ENCODE data around the gene ISLR2.

ISLR2 gene

DNA sequence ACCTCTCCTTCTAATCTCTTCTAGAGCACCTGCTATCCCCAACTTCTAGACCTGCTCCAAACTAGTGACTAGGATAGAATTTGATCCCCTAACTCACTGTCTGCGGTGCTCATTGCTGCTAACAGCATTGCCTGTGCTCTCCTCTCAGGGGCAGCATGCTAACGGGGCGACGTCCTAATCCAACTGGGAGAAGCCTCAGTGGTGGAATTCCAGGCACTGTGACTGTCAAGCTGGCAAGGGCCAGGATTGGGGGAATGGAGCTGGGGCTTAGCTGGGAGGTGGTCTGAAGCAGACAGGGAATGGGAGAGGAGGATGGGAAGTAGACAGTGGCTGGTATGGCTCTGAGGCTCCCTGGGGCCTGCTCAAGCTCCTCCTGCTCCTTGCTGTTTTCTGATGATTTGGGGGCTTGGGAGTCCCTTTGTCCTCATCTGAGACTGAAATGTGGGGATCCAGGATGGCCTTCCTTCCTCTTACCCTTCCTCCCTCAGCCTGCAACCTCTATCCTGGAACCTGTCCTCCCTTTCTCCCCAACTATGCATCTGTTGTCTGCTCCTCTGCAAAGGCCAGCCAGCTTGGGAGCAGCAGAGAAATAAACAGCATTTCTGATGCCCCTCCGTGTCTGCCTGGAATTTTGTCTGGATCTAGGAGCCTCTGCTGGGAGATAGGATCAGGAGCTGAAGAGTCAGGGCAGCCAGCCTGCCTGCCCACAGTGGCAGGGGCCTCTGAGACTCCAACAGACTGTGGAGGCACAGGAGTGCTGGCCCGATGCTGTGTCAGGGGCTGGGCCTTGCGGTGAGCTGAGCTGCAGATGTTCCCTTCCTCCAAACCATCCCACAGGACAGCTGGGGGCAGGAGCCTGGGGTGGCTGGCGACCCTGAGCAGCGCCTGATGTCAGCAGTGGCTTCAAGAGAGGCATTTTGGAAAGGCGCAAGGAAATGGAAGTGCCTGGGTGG, 46.2 kb downstream of the ISLR2 start:
- DNase-seq (ENCODE audit: low read depth), result no peak

DNA sequence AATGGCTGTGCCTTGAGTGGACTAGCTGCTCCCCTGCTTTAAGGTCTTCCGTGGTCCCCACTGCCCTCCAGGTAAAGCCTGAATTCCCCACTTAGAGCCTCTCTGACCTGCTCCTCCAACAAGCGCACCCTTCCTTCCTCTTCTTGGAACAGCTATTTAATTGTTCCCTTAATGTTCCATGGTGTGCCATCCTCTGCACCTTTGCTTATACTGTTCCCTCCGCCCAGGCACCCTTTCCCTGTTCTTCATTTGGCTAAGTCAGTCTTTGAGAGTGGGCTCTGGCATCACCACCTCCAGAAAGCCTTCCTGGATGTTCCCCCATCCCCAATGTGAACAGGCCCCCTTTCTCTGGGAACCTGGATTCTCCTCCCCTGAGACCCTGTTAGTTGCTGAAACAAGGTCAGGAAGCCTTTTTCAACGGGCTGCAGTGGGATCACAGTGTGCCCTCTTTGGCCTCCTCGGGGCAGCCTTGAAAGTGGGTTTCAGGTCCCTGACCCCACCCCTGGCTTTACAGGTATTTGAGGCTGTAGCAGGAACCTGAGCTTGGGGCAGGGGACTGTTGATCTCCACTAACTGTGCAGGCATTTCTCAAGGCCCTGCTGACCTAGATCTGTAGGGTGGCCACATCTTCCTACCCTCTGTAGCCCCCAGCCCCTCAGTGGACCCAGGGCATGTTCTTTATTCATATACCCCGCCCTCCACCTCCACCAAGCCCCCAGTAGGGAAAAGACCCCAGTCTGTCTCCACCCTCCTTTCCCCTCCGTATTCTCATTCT, 48.1 kb downstream of the ISLR2 start:
- TF ChIP-seq, protein P1, sequence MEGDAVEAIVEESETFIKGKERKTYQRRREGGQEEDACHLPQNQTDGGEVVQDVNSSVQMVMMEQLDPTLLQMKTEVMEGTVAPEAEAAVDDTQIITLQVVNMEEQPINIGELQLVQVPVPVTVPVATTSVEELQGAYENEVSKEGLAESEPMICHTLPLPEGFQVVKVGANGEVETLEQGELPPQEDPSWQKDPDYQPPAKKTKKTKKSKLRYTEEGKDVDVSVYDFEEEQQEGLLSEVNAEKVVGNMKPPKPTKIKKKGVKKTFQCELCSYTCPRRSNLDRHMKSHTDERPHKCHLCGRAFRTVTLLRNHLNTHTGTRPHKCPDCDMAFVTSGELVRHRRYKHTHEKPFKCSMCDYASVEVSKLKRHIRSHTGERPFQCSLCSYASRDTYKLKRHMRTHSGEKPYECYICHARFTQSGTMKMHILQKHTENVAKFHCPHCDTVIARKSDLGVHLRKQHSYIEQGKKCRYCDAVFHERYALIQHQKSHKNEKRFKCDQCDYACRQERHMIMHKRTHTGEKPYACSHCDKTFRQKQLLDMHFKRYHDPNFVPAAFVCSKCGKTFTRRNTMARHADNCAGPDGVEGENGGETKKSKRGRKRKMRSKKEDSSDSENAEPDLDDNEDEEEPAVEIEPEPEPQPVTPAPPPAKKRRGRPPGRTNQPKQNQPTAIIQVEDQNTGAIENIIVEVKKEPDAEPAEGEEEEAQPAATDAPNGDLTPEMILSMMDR (IDR thresholded peaks at IDR 0.05; ENCODE audit: control insufficient read depth, extremely low read depth, insufficient read depth), result no peak

More for the DNA sequence above, 46.2 kb downstream of the ISLR2 start:
- TF ChIP-seq, protein P1 (IDR thresholded peaks at IDR 0.05; ENCODE audit: control insufficient read depth, extremely low read depth, insufficient read depth), result no peak
- H3K4me3 ChIP-seq (ENCODE audit: low read depth, low read length), result no peak overlapping the region

DNA sequence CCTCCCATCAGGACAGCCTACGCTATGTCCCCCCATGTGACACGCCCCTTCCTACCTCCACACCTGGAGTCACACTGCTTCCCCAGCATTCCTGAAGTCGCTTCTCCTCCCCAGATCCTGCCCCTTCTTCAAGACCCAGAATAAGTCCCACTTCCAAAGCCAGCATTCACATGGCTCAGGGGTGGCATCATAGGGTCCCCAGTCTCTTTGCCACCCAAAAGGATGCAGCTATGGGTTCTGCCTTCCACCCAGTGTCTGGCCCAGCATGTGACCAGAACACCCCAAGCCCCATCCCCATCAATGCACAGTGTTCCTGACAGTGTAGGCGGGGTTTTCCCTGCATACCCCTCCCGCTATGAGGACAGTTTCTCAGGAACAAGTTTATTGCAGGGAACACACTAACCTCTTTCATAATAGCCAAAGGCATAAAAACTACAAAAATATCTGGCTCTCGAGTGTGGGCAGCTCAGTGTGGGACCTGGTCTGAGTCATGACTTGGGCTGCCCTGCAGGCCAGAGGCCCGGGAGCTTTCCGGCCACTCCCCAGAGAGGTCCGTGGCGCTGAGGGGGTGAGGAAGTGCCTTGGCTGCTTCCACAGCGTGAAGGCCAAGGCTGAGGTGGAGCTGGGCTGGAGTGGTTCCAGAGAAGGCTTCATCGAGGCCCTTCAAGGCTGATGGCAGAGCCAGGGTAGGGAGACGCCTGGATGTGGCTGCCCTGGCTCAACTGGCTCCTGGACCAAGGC, 48.9 kb downstream of the ISLR2 start:
- no peak overlapping the region for H3K4me3 ChIP-seq (ENCODE audit: low read depth, low read length)
- TF ChIP-seq, protein P1 (IDR thresholded peaks at IDR 0.05; ENCODE audit: control insufficient read depth, extremely low read depth, insufficient read depth), result no peak
- DNase-seq (ENCODE audit: low read depth), result no peak

More for the DNA sequence above, 48.1 kb downstream of the ISLR2 start:
- H3K4me3 ChIP-seq (ENCODE audit: low read depth, low read length), result no peak overlapping the region
- DNase-seq (ENCODE audit: low read depth), result no peak

DNA sequence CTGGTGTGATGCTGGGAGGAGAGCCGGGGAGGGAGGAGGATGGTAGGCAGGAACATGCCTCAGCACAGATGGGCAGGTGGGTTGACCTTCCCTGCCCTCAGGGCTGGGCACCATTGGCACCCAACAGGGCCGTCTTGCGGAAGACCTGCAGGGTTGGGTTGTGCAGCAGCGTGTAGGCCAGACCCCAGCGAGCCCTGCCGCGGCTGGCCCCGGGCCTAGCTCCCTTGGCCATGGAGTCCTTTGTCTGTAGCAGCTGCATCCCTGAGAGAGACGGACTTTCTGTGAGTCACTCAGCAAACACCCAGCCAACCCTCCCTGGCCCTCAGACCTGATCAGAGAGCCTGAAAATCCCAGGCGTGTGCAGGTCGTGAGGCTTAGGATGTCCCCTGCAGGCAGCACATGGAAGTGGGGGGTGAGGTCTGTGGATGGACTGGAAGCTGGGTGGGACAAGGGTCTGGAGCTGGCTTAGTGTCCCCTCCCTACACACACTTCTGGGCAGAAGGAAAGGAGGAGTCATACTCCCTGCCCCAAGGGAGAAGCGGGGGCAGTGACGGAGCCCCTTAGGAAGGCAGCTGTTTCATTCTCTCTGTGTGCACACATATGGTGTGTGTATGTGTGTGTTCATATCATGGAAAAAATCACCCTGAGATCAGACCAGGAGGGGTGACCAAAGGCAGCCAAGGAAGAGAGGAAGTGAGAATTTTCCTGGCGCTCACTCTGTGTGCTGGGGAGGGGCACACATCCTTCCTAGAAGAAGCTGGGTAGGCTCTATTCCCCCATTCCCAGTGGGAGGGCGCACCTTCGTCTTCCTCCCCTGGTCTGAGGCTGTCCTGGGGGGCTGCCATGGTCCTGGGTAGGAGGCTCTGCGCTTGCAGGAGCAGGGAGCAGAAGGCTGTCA, 49.8 kb downstream of the ISLR2 start:
- TF ChIP-seq, protein P1 (IDR thresholded peaks at IDR 0.05; ENCODE audit: control insufficient read depth, extremely low read depth, insufficient read depth), result no peak
- no peak overlapping the region for H3K4me3 ChIP-seq (ENCODE audit: low read depth, low read length)
- no peak for DNase-seq (ENCODE audit: low read depth)

DNA sequence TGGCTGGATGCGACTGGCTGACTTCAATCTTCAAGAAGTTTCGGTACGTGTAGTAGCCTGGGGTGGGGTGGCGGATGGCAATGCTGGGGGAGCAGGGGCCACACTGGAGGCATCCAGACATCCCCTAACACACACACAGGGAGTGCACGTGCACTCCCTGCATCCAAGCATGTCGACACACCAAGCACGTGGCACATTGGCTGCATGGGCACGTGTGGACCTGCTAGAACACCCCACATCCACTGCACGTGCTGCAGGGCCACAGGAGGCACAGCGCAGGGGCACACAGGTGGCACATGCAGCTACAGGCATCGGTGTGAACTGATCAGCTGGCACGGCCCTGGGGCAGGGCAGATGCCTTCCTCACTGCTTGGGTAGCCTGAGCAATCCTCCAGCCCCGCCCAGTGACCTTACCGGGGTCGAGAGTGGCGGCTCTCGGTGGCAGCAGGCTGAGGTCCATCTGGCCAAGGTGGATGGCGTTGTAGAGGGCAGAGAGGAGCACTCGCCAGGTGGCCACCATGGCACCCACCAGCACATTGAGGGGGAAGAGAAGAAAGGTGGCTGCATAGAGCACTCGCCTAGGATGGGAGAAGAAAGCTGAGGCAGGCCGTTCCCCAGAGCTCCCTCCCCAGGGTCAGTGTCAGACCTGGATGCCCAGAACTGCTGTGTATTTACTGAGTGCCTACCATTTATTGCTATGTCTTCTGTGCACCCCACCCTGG, 50.7 kb downstream of the ISLR2 start:
- TF ChIP-seq, protein P1 (IDR thresholded peaks at IDR 0.05; ENCODE audit: control insufficient read depth, extremely low read depth, insufficient read depth), result no peak
- DNase-seq (ENCODE audit: low read depth), result no peak
- H3K4me3 ChIP-seq (ENCODE audit: low read depth, low read length), result no peak overlapping the region
